ENCODE results near the gene TTC9.
"Not testable (repeated sequence)": the region's sequence is repeated elsewhere in the genome, so short reads cannot be mapped to it uniquely, and the experiment has no call there.

Gene TTC9

DNA sequence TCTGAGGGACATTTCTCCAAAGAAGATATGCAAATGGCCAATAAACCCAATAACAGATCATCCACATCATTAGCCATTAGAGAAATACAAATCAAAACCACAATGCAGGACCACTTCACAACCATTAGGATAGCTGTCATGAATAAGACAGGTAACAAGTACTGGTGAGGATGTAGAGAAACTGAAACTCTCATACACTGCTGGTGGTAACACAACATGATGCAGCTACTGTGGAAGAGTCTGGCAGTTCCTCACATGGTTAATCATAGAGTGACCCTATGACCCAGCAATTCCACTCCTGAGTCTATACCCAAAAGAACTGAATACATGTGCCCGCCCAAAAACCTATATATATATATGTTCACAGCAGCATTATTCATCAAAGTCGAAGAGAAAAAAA lies 39.0 kb downstream of the TTC9 start:
- no peak for DNase-seq (ENCODE audit: low spot score)

DNA sequence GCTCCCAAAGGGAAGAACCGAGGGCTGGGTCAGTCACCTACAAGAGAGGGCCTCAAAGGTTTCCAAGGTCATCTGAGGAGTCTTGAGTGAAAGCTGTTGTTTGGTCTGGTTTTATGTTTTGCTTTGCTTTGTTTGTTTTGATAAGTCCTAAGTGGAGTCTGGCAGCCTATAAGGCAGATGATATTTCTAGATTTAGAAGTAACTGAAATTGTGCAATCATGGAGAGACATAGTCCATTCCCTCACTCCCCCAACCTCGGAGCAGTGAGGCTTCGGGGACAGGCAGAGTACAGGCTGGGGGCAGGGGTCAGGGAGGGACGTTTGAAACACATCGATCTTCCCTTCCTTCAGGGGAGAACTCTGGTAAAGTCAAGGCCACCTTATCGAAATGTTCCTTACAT lies 42.3 kb downstream of the TTC9 start:
- DNase-seq (ENCODE audit: low spot score) = no peak

DNA sequence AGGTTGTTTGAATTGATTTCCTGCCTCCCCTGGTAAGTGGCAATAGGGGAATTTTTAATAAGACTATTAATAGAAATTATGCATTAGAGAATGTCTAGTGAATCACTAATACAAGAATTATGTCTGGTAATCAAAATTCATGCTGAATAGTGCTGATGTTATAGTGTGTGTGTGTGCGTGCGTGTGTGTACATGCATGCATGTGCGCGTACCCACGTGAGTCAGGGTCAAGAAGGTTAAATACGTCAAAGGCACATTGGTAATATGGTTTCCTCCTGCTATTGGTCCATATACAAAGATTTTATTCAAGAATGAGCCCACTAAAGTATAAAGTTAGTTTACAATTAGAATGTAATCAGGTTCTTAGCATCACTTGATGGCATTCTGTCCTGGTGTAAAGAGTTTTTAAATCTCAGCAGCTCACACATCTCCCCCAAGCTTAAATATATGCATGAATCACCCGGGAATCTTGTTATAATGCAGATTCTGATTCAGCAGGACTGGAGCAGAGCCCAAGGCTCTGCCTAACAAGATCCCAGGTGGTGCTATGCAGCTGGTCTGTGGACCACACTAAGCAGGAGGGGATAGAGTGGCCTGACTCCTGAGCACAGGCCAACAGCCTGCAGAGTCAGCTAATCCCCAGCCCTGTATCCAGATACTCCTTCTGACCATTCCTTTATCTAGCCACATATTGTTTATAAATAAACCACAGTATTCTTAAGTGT lies 43.9 kb downstream of the TTC9 start:
- DNase-seq (ENCODE audit: low spot score) = no peak

DNA sequence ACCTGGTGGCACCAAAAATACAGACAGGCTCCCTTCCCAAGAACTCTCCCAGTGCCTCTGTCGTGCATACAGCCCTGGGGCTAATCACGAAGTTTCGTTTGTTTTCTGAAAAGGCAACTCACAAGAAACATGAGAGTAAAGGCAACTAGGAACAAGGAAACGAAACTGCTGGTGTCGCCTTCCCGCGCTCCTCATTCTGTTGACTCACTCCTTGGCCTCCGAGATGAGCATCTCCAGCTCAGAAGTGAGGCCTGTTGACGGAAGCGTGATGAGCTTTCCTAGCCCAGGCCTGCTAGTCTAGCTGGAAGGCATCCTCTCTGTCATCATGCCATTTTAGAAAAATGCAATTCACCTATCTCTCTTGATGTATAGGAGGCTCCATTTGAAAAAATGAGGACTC lies 50.5 kb downstream of the TTC9 start:
- DNase-seq (ENCODE audit: low spot score) = peak; percentile 28

DNA sequence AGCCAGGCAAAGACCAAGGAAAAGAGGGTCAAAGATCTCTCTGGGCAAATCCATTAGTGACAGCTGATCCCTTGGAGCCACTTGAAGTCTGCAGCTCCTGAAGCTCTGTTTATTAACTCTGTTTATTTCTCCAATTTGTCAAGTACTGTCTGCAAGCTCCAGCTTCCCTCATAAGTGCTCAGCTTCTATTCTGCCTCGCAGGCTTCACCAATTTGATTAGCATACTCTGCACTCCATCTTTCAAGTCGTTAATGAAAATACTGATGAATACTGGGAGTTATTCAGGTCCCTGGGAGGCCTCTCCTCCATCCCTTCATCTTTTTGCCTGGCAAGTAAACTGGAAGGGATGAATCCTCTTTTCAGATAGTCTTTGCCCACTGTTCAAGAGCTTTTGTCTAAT lies 54.3 kb downstream of the TTC9 start:
- no peak for DNase-seq (ENCODE audit: low spot score)

DNA sequence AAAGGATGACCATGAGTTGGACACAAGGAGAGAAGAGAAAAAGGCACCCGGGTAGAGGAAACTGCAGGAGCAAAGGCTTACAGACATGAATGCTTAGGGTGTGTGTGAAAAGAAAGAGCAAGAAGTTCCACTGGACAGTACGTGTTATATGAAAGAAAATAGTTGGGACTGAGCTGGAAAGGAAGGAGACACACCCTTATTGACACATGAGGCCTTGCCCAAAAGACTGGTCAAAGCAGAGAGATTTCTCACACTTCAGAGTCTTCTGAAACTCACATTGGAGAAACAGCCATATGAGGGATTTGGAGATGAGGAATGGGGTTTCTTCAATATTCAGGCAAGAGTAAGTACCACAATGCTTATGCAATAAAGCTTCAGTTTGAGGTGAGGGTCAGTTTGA lies 56.0 kb downstream of the TTC9 start:
- no peak for DNase-seq (ENCODE audit: low spot score)

DNA sequence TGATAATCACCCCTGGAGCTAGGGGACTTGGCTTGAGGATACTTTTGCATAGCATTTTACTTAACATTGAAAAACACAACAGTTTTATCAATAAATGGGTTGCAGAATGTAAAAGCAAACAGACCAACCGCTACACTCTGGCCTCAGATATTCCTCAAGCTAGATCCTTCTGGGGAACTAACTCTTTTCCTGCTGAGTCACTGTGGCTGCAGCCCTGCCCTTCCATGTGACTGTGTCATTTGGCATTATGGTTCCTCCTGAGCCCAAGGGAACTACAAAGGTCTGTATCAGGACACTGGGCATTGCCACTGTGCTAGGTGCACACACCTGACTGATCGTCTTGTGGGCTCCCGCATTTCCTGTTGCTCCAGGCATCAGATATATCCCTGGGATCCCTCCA lies 56.6 kb downstream of the TTC9 start:
- peak; percentile 78 for DNase-seq (ENCODE audit: low spot score)

DNA sequence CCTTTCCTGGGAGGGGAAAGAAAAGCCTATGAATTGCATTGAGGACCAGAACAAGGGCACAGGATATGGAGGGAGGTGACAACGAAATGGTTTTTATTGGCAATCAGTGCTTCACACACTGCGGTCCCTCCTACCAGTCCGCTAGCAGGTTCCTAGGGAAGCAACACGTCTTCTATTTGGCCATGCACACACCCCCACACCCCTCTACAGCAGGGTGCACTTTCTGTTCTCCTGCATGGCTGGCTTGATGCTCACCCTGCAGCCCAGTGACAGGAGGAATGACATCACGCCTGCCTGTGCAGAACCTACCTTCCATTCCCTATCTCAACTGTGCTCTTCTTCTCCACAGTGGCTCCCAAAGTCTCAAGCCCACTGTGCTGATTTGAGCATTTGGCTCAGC lies 57.9 kb downstream of the TTC9 start:
- no peak for DNase-seq (ENCODE audit: low spot score)

DNA sequence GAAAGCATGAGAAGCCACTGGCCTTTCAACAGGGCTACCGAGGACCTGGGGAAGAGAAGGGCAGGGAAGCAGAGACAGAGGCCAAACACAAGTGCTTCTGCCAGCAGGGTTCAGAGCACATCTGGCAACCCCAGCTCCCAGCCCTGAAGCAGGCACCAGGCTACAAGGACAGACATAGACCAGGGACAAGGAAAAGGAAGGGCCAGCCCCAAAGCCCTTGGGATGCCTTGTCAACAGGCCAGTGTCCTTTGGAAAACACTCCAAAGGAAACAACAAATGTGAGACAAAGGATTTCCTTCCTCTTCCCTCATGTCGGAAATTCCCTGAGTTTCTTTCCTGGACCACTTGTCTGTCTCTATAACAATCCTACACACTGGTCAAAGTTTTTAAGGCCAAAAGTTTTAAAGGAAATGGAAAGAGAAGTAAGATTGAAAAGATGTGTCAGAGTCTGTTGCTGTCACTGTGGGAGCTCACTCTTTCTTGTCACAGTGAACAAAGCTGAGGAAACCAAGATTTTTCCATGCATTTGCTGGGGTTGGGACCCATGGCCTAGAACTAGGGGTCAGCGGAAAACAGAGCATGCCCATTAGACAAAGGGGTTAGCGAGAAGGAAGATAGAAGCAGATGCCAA lies 59.4 kb downstream of the TTC9 start:
- DNase-seq (ENCODE audit: low spot score) = no peak

DNA sequence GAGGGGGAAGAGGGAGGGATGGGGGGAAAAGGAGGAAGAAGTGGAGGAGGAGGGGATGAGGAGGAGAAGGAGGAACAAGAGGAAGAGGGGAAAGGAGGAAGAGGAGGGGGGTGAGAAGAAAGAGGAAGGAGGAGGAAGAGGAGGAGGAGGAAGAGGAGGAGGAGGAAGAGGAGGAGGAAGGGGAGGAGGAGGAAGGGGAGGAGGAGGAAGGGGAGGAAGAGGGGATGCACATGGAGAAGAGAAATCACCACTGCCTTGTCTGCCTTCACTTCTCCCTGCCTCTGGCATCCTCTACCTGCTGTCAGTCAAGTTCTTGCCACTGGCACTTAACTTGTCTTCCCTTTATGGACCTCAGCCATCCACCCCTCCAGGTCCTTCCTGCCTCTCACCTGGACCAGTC lies 59.9 kb downstream of the TTC9 start:
- DNase-seq (ENCODE audit: low spot score) = no peak

DNA sequence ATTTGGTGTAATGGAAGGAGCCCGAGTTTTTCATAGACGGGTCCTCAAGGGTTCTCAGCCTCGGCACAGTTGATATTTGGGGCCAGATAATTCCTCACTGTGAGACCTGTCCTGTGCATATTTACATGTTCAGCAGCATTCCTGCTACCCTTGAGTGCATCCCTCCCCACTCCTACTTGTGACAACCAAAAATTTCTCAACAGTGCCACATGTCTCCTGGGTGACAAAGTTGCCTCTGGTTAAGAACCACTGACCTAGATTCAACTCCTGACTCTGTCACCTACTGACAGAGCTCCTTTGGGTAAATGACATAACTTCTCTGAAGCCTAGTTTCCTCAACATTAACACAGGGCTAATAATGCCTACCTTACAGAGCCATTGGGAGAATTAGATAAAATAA lies 60.4 kb downstream of the TTC9 start:
- DNase-seq (ENCODE audit: low spot score) = peak; percentile 41

DNA sequence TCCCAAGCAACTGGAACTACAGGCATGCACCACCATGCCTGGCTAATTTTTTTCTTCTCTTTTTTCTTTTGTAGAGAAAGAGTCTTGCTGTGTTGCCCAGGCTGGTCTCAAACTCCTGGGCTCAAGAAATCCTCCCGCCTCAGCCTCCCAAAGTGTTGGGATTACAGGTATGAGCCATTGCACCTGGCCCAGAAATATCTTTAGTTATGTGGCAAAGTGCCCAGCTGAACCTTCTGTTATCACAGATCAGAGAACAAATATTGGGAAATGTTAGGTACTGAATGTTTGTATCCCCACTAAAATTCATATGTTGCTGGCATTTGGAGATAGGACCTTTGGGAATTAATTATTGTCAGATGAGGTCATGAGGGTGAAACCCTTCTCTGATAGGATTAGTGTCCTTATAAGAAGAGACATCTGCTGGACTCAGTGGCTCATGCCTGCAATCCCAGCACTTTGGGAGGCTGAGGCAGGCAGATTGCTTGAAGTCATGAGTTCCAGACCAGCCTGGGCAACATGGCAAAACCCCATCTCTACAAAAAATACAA lies 62.0 kb downstream of the TTC9 start:
- DNase-seq (ENCODE audit: low spot score) = not testable (repeated sequence)

DNA sequence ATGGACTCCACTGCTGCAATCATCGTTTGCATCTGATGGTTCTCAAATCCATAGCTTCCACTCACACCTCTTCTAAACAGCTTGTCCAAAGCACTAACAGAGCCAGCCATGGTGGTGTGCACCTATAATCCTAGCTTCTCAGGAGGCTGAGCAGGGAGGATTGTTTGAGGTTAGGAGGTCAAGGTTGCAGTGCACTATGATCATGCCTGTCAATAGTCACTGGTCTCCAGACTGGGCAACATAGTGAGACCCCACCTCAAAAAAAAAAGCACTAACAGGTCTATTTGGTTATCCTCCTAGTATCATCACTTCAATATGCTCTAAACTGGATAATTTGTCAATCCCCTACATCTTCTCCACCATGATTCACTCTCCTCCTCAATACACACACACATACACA lies 63.2 kb downstream of the TTC9 start:
- DNase-seq (ENCODE audit: low spot score) = no peak

DNA sequence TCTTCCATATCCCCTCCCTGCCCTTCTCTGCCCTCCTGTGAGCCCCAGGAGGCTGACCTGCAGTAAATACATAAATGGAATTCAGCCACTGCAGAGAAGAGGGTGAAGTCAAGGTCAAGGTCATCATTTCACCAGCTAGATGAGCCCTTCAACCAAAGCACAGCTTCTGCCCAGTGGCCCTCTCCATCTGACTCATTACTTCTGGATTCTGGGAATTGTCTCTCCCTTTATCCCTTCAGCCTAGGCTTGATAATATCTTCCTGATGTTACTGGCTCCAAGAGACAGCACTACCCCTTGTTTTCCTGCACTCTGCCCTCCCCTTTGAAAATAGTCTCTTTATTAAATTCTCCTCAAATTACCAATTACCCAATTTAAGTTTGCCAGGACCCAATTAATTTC lies 64.5 kb downstream of the TTC9 start:
- DNase-seq (ENCODE audit: low spot score) = peak; percentile 34

DNA sequence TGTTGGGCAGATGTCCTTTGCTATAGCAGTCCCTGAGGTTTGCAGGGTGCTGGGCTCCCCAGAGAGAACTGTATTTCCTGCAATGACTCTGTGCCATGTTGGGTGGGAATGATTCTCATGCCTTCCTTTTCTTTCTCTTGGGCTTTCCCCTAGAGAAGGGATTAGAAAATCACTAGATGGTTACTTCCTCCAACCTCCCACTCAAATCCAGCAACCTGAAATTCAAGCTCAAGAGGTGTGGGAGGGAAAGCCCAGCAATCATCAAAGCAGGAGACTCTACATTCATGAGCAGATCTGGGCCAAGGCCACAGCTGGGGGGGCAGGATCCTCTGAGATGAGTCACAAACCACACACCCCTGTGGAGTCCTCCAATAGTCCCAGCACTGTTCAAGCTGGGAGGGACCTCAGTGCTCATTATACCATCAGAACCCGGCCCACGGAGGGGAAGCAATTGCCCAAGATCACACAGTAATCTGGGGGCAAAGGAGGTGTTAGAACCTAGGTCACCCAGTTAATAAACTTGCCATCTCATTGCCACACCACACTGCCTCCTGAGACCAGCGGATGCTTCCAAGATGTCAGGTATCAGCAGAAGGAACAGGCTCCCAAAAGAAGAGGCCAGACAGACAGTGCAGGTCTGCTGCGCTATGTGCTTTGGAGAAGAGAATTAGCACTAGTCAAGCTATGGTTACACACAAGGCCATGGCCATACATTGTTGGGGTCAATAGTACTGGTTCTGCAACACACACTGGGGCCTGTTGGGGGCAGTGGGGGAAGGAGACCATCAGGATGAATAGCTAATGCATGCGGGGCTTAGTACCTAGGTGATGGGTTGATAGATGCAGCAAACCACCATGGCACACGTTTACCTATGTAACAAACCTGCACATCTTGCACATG lies 65.7 kb downstream of the TTC9 start:
- DNase-seq (ENCODE audit: low spot score) = peak; percentile 95

DNA sequence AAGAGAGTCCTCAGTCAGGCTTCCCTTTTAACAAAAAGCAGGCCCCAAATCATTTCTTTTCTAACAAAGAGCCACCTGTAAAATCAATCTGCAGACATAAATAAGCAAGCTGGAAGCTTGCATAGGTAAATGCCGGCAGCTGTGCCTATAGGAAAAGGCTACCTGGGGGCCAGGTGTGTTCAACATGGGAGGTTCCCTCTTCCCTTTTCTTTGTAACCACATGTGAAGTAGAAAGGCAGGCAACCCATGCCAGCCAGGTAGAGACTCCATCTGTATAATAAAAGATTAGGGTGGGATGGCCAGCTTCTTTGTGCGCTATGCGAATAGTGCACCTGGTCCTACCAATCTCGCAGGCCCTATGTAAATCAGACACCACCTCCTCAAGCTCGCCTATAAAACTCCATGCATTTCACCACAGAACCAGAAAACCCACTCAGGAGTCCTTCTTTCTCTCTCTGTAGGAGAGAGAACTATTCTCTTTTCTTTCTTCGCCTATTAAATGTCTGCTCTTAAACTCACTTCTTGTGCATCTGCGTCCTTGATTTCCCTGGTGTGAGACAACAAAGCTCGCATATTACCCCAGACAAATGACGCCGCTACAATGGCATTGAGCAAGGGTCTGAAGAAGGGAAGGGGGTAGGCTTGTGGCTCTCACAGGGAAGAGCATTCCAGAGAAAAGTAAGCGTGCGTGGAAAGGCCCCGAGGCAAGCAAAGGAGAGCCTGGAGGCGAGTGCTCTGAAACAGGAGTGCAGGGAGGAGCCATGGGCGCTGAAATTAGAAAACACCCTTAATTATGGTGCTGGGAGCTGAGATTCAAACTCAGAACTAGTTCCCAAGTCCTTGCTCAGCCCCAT lies 67.2 kb downstream of the TTC9 start:
- no peak for DNase-seq (ENCODE audit: low spot score)

DNA sequence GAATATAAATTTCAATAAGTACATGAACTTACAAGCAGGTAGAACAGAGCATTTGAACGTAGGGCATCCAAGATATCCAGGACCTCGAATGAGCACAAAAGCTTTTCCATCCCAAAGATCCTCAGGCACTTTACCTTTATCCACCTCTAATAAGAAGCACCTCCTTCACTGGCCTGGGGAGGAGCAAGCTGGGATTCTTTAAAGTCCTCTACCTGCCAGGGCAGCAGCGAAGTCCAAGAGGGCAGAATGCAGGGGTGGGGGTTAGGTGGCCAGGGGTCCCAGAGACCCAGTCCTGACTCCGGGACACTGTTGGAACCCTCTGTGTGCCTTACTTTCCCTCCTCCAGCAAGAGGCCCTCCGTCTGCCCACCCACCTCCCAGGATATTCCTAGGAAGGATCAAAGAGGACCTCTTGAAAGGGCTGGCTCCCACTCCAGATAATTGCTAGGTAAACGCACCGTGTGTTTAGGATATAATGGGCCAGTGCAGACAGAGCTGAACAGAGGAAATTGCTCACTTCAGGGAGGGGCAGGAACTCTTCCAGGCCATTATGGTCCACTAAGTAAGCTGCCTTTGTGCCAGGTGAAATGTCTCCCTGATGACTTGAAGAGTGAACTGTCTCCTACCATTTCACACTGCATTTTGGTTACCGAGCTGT lies 68.1 kb downstream of the TTC9 start:
- DNase-seq (ENCODE audit: low spot score) = peak; percentile 43

DNA sequence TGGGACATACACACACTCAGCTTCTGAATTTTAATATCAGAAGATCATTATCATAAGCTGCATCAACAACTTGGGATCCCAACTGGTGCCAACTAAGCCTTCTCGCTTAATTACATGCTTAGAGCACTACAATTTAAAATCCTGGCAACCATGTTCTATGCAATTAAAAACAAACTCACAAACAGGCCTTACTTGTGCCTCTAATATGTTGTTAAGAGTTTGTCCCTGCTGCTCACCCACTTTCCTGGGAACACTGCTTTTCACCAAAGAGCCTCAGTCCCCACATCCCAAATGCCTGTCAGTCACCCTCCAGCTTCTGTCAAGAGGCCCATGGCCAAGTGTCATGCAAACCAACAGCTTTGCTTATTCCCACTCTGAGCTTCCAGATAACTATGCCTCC lies 69.7 kb downstream of the TTC9 start:
- no peak for DNase-seq (ENCODE audit: low spot score)

DNA sequence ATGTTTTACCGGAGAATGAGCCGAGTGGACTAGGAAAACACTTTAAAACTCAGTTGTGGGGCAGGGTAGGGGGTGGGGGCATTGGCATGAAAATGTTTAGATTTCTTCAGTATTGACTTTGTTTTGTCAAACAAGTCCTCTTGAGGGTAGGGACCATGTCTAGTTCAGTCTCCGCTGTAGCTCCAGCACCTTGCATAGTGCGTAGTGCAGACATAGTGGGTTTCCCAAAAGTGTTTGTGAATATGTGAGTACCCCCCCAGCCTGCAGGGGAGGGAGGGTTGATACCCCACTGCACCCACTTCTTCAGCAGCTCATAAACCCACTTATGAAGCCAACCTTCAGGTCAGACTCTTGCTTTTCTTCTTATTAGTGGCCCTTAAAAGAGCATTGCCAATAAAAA lies 71.4 kb downstream of the TTC9 start:
- no peak for DNase-seq (ENCODE audit: low spot score)

DNA sequence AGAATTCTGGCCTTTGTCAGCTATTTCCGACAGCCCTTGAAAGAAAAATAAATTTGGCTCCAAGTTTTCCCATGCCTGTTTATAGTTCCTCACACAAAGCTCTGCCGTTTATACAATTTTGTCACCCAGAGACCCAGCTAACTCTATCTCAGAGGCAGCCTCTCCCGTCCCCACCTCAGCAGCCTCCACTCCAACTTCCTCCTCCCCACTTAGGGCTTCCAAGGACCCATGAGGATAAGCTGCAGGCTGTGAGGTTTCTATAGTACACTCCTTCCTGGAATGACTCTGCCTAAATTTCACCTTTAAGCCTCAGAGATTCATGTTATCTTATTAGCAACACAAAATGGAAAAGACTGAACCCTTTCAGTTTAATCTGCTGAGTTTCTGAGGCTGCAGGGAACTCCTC lies 71.8 kb downstream of the TTC9 start:
- DNase-seq (ENCODE audit: low spot score) = no peak

DNA sequence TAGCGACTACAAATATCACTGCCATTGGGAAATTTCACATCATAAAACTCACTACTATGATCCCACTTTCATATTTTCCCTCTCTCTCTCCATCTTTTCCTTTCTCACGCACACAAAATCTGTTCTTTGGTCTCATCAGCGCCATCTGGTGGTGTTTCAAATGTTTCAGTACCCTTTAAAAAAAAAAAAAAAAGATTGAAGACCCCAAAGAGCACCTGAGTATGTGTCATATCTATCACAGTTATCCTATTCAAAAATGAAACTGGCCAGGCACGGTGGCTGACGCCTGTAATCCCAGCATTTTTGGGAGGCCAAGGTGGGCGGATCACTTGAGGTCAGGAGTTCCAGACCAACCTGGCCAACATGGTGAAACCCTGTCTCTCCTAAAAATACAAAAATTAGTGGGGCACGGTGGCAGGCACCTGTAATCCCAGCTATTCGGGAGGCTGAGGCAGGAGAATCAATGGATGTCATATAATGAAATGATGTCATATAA lies 72.4 kb downstream of the TTC9 start:
- peak; percentile 71 for DNase-seq (ENCODE audit: low spot score)
